HG03196 (cell line): ENCODE results near the gene MT1E.

Source experiments
- ATAC-seq: cut with Tn5 transposase; IDR thresholded peaks from one replicate; pipeline ENCODE4 v1.9.1; 2021; ENCODE audit not compliant: unreplicated experiment

MT1E gene

GRCh38 chr16:56623637-56624036 lies 1.9 kb upstream of the MT1E start:
- ATAC-seq = no peak

GRCh38 chr16:56625943-56626654 lies 518 bp downstream of the MT1E start:
- peak; percentile 4 for ATAC-seq

- no peak for ATAC-seq
Measured at GRCh38 chr16:56626685-56627084, 1.1 kb downstream of the MT1E start.

GRCh38 chr16:56628486-56629350 lies 3.1 kb downstream of the MT1E start:
- ATAC-seq = no peak

- no peak for ATAC-seq
Measured at GRCh38 chr16:56629531-56629930, 4.0 kb downstream of the MT1E start.

- ATAC-seq = peak; percentile 77
Measured at GRCh38 chr16:56630134-56630533, 4.6 kb downstream of the MT1E start.

- ATAC-seq = no peak
Measured at GRCh38 chr16:56631197-56631596, 5.6 kb downstream of the MT1E start.

GRCh38 chr16:56631832-56632155 lies 6.2 kb downstream of the MT1E start:
- ATAC-seq = no peak

GRCh38 chr16:56632156-56632847 lies 6.7 kb downstream of the MT1E start, which contains the start of gene MT1M:
MT1M (plus strand) TSS chr16:56632659; CDS start chr16:56632732, 73 bp downstream.
- no peak for ATAC-seq

GRCh38 chr16:56632848-56633365 lies 7.3 kb downstream of the MT1E start:
- no peak for ATAC-seq

GRCh38 chr16:56633535-56633934 lies 8.0 kb downstream of the MT1E start:
- ATAC-seq = no peak

- no peak for ATAC-seq
Measured at GRCh38 chr16:56634715-56635440, 9.3 kb downstream of the MT1E start.

- ATAC-seq = no peak
Measured at GRCh38 chr16:56635441-56635967, 9.9 kb downstream of the MT1E start.

- no peak for ATAC-seq
Measured at GRCh38 chr16:56636616-56637413, 11.2 kb downstream of the MT1E start.

GRCh38 chr16:56637814-56638750 lies 12.5 kb downstream of the MT1E start, which contains the start of gene MT1A:
MT1A (plus strand) TSS chr16:56638666; CDS start chr16:56638739, 73 bp downstream.
- no peak for ATAC-seq

GRCh38 chr16:56639045-56639444 lies 13.5 kb downstream of the MT1E start:
- ATAC-seq = no peak

GRCh38 chr16:56640076-56640475 lies 14.5 kb downstream of the MT1E start:
- no peak for ATAC-seq

GRCh38 chr16:56641166-56641565 lies 15.6 kb downstream of the MT1E start:
- ATAC-seq = no peak
